HG02763 (cell line): Measurements from ENCODE around the gene OBSL1.

ENCODE experiments used
- ATAC-seq: cut with Tn5 transposase; IDR thresholded peaks from one replicate; pipeline ENCODE4 v1.9.1; 2021; ENCODE audit warnings: mild to moderate bottlenecking, moderate library complexity; ENCODE audit not compliant: unreplicated experiment

The OBSL1 gene

GRCh38 chr2:219567791-219568361 lies 3.5 kb downstream of the OBSL1 start:
- no peak for ATAC-seq

- no peak for ATAC-seq
Observed at GRCh38 chr2:219567131-219567530, 4.2 kb downstream of the OBSL1 start.

GRCh38 chr2:219566640-219567039 lies 4.7 kb downstream of the OBSL1 start:
- ATAC-seq: no peak

- ATAC-seq: no peak
Observed at GRCh38 chr2:219565130-219566080, 5.9 kb downstream of the OBSL1 start.

GRCh38 chr2:219563271-219563928 lies 7.9 kb downstream of the OBSL1 start:
- ATAC-seq: no peak

GRCh38 chr2:219562049-219563020 lies 9.0 kb downstream of the OBSL1 start:
- ATAC-seq: no peak

GRCh38 chr2:219561179-219562048 lies 9.9 kb downstream of the OBSL1 start:
- no peak for ATAC-seq

- no peak for ATAC-seq
Observed at GRCh38 chr2:219560893-219561178, 10.5 kb downstream of the OBSL1 start.

- no peak for ATAC-seq
Observed at GRCh38 chr2:219560037-219560892, 11.1 kb downstream of the OBSL1 start.

GRCh38 chr2:219559156-219559915 lies 12.0 kb downstream of the OBSL1 start:
- ATAC-seq: no peak

GRCh38 chr2:219557791-219558785 lies 13.3 kb downstream of the OBSL1 start:
- no peak for ATAC-seq

- no peak for ATAC-seq
Observed at GRCh38 chr2:219557320-219557719, 14.0 kb downstream of the OBSL1 start.

- ATAC-seq: no peak
Observed at GRCh38 chr2:219556413-219556812, 14.9 kb downstream of the OBSL1 start.

- no peak for ATAC-seq
Observed at GRCh38 chr2:219555956-219556355, 15.4 kb downstream of the OBSL1 start.

- no peak for ATAC-seq
Observed at GRCh38 chr2:219554350-219554749, 17.0 kb downstream of the OBSL1 start.

- ATAC-seq: no peak
Observed at GRCh38 chr2:219553463-219553963, 17.8 kb downstream of the OBSL1 start.

GRCh38 chr2:219553168-219553417 lies 18.2 kb downstream of the OBSL1 start:
- ATAC-seq: no peak
